GM19035 (cell line): Measurements from ENCODE around the gene TMEM204.

Source experiments
- ATAC-seq: cut with Tn5 transposase; IDR thresholded peaks from one replicate; pipeline ENCODE4 v1.9.1; 2021; ENCODE audit not compliant: unreplicated experiment

Gene TMEM204

DNA sequence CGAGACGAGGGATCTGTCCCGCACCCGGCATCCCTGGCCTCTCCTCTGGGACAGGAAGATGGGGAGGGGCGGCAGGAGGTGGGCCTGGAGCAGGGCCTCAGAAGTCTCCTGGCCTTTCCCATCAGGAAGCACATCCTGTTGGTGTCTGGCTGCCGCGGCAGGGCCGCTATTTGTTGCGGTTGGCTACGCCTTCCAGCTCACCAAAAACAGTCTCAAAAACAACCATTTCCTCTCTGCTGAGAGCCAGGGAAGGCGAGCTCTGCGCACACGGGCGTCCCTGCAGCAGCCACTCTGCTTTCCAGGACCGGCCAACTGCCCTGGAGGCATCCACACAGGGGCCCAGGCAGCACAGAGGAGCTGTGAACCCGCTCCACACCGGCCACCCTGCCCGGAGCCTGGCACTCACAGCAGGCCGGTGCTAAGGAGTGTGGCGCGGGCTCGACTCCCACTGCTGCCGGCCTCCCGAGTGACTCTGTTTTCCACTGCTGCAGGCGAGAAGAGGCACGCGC is at the start of gene TMEM204:
TSS of gene TMEM204 (plus strand) at position 224 of the 509 bp plus-strand sequence. CDS start 610 bp downstream, outside the sequence.
- ATAC-seq = no peak

DNA sequence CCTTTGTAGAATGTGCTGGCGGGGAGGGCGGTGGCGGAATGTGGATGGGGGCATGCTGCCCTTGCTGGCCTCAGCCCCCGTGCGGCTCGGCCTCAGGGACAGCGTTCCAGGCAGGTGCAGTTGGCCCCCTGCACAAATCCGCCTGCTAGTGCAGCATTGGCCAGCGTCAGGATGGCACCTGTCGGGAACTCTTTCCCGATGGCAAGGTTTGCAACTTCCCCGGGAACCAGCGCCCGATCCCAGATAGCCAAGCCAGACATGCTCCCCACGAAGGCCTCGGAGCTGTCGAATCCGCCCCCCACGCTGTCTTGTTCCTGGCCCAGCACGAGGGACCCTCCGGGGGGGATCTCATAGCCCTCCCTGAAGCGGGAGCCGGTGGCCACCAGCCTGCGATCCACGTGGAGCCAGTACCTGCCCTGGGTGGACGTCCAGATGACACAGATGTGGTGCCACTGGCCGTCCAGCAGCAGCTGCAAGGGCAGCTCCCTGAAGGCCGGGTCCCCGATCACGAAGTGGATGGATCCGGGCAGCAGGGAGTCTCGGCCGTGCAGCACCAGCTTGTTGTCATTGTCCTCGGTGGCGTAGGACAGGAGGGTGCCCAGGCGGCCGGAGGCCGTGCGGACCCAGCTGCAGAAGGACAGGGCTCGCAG is 47.5 kb upstream of the TMEM204 start:
- no peak for ATAC-seq

GRCh38 chr16:1486551-1487390 is 46.7 kb upstream of the TMEM204 start:
- ATAC-seq = no peak

GRCh38 chr16:1487395-1488053 is 45.9 kb upstream of the TMEM204 start:
- ATAC-seq = no peak

GRCh38 chr16:1488054-1488601 is 45.3 kb upstream of the TMEM204 start:
- ATAC-seq = no peak

GRCh38 chr16:1488619-1489018 is 44.8 kb upstream of the TMEM204 start, which contains the start of gene PTX4:
Gene PTX4, minus strand, starts transcription at chr16:1488944. Its CDS starts 35 bp downstream, at chr16:1488909.
- no peak for ATAC-seq

GRCh38 chr16:1489077-1489476 is 44.4 kb upstream of the TMEM204 start:
- no peak for ATAC-seq

GRCh38 chr16:1491327-1491726 is 42.1 kb upstream of the TMEM204 start:
- no peak for ATAC-seq

GRCh38 chr16:1492082-1492922 is 41.2 kb upstream of the TMEM204 start:
- ATAC-seq = no peak

- peak; percentile 60 for ATAC-seq
These were observed 40.3 kb upstream of the TMEM204 start, which contains the start of gene TELO2 for GRCh38 chr16:1492923-1493745. Gene TELO2, plus strand, starts transcription at chr16:1493360. Its CDS starts 922 bp downstream, at chr16:1494282.

- peak; percentile 23 for ATAC-seq
These were observed 39.7 kb upstream of the TMEM204 start for GRCh38 chr16:1493746-1494094.

DNA sequence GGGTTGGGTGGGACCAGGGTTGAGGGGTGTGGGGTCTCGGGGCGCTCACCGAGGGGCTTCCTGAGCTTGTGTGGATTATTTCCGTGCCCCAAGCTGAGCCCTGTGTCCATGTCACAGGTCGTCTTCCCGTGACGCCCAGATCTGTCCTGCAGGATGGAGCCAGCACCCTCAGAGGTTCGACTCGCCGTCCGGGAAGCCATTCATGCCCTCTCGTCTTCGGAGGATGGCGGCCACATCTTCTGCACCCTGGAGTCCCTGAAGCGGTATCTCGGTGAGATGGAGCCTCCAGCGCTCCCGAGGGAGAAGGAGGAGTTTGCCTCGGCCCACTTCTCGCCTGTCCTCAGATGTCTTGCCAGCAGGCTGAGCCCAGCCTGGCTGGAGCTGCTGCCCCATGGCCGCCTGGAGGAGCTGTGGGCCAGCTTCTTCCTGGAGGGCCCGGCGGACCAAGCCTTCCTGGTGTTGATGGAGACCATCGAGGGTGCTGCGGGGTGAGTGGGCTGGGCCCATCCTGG is 39.3 kb upstream of the TMEM204 start:
- no peak for ATAC-seq

GRCh38 chr16:1494711-1495110 is 38.8 kb upstream of the TMEM204 start:
- no peak for ATAC-seq

DNA sequence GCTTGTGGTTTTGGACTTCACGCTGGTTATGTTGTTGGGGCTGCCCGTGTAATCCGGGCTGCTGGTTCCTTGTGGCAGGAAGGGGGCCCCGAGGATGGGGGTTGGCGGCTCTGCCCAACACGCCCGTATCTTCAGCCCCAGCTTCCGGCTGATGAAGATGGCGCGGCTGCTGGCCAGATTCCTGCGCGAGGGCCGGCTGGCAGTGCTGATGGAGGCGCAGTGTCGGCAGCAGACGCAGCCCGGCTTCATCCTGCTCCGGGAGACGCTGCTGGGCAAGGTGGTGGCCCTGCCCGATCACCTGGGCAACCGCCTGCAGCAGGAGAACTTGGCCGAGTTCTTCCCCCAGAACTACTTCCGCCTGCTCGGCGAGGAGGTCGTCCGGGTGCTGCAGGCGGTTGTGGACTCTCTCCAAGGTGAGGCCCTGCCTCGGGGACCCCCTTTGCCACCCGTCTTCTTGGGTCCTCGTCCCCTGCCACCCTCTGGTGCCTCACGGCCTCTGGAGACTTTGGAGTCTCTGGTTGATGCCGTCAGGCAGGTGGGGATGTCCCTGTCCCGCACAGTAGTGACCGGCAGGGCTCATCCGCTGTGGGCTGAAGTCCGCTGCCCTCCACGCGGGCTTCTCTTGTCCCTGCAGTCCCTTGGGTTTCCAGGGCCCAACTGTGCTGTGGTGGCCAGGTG is 38.1 kb upstream of the TMEM204 start:
- no peak for ATAC-seq

DNA sequence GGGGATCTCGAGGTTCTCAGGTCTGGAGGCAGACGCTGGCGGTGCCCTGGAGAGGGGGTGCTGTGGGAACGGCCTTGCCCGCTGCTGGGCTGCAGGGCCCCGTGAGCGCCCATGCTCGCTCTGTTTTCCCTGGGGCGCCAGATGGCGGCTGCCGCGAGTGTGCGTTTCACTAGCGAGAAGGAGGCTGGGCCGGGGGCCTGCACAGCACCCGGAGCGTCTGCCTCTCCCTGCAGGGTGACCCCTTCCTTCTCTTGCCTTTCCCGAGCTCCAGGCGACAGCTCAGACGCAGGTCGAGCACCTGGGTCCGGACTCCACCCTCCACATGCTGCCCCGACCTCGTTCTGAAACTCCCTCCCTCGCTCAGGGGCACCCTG is 37.6 kb upstream of the TMEM204 start:
- ATAC-seq = no peak

GRCh38 chr16:1496464-1496863 is 37.0 kb upstream of the TMEM204 start:
- no peak for ATAC-seq

DNA sequence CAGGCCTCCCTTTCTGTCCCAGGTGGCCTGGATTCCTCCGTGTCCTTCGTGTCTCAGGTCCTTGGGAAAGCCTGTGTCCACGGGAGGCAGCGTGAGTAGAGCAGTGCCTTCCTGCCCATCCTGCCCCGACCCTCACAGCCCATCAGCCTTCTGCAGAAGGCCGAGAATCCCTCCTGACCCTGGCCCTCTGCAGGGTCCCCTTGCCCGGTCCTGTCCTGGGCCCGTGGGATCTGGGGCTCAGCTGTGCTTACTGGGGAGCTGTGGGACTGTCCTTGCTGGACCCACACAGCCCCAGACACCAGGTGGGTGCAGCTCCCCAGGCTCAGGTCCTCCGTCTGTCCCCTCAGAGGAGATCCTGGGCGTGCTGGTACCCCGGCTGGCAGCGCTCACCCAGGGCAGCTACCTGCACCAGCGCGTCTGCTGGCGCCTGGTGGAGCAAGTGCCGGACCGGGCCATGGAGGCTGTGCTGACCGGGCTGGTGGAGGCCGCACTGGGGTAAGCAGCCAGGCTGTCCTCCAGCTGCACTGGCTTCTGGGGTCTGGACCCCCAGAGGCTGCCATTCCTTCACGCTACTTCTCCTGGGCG is 36.4 kb upstream of the TMEM204 start:
- ATAC-seq = no peak

- ATAC-seq = no peak
These were observed 34.4 kb upstream of the TMEM204 start for GRCh38 chr16:1498899-1499676.
